Measurements from ENCODE around the gene LEO1.

LEO1 gene

GRCh38 chr15:51908316-51908715 is 63.3 kb downstream of the LEO1 start:
- ChIA-PET CTCF (interaction anchor here (0.9 to 3.6 kb wide), 3 partner anchors 10 to 14 kb away, joined by 3 to 17 read pairs (median 4); no protein-coding TSS in a partner anchor), POLR2A (no interaction called here)
- DNase-seq (ENCODE audit: extremely low spot score) = no peak
- no peak for TF ChIP-seq CTCF (IDR thresholded peaks at IDR 0.05; ENCODE audit: control extremely low read depth, extremely low read depth, low read depth, missing control alignments)

DNA sequence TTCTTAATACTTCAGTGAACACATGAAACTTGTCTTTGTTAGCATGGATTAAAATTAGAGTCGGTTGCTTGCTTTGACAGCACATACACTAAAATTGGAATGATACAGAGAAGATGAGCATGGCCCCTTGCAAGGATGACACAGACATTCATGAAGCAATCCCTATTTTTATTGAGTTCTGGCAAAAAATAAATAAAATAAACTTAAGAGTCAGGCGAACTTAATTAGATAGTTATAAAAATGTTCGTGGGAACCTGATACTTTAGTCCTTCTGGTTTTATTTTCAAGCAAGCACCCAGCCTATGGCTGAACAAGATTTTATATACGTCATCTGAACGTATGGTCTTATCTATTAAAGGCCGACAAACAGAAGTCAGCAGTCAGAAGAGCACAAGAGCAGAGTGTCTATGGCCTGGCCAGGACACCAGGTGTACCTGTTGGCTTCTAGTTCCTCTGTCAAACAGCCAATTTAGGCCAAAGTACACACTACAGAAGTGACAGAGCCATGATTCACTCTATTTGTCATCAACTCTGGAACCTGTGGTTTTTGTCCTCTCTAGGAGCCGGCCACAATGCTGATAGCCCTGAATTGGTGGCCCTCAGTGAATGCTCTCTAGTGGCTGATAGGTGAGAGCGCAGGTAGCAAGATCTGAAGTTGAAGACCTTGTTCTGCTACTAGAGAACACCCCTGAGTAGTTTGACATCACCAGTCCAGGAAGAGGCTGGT is 64.3 kb downstream of the LEO1 start:
- no peak for TF ChIP-seq CTCF (IDR thresholded peaks at IDR 0.05; ENCODE audit: control extremely low read depth, extremely low read depth, low read depth, missing control alignments)
- DNase-seq (ENCODE audit: extremely low spot score) = no peak
- CTCF ChIA-PET = interaction anchor here (0.9 to 4.1 kb wide), 5 partner anchors 9 to 19 kb away, joined by 3 to 26 read pairs (median 8); no protein-coding TSS in a partner anchor
- POLR2A ChIA-PET = no interaction called here

DNA sequence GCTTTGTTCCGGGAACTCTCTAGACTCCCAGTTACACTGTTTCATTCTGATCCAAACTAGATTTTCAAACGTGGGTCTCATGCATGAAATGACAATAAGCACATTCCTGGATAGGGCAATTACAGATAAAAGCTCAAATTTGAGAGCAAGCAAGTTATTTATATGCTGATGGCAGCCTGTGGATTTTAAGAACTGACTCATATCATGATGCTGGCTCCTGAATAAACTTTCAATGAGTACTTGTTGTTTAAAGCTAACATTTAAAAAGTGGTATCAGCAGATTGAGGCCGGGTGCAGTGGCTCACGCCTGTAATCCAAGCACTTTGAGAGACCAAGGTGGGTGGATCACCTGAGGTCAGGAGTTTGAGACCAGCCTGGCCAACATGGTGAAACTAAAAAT is 66.6 kb downstream of the LEO1 start:
- POLR2A ChIA-PET = no interaction called here
- no peak for TF ChIP-seq CTCF (IDR thresholded peaks at IDR 0.05; ENCODE audit: control extremely low read depth, extremely low read depth, low read depth, missing control alignments)
- CTCF ChIA-PET = interaction anchor here (0.9 to 4.1 kb wide), 8 partner anchors 9 to 371 kb away, joined by 3 to 26 read pairs (median 4); no protein-coding TSS in a partner anchor
- no peak for DNase-seq (ENCODE audit: extremely low spot score)

- CTCF ChIA-PET = interaction anchor here (0.9 to 4.1 kb wide), 7 partner anchors 10 to 304 kb away, joined by 3 to 26 read pairs (median 4); no protein-coding TSS in a partner anchor
- no peak for DNase-seq (ENCODE audit: extremely low spot score)
- no peak for TF ChIP-seq CTCF (IDR thresholded peaks at IDR 0.05; ENCODE audit: control extremely low read depth, extremely low read depth, low read depth, missing control alignments)
- POLR2A ChIA-PET = no interaction called here
Measured at GRCh38 chr15:51904421-51904820, 67.2 kb downstream of the LEO1 start.

- ChIA-PET POLR2A (no interaction called here), CTCF (interaction anchor here (0.6 to 3.8 kb wide), 20 partner anchors 10 to 1474 kb away, joined by 3 to 51 read pairs (median 8); no protein-coding TSS in a partner anchor)
- no peak for TF ChIP-seq CTCF (IDR thresholded peaks at IDR 0.05; ENCODE audit: control extremely low read depth, extremely low read depth, low read depth, missing control alignments)
- DNase-seq (ENCODE audit: extremely low spot score) = no peak
Measured at GRCh38 chr15:51889486-51889885, 82.1 kb downstream of the LEO1 start.

DNA sequence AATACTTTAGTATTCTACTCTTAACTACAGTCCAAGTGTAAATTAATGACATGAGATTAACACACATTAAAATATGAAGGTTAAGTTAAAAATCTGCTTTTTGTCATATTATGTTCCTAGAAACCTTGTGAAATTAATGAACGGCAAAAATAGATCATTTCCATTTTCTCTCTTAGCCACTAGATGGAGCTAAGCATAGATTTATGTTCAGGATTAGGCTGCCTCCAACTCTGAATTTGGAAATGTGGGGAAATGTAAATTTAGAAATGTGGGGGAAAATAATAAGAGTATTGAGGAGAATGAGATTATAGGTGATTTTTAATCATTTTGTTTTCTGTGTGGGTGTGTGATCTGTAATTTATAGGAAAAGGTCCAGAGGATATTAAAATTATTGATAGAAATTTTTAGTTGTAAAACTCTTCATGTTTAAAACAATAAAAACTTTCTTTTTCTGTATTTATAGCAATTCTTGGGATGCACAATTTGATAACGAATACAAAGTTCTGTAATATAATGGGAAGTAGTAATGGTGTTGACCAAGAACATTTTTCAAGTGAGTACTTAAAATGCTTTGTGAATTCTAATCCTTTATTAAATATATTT is 82.9 kb downstream of the LEO1 start:
- TF ChIP-seq CTCF (IDR thresholded peaks at IDR 0.05; ENCODE audit: control extremely low read depth, extremely low read depth, low read depth, missing control alignments) = peak; percentile 70
- DNase-seq (ENCODE audit: extremely low spot score) = peak; percentile 37
- ChIA-PET CTCF (interaction anchor here (0.8 to 3.8 kb wide), 27 partner anchors 9 to 339 kb away, joined by 3 to 51 read pairs (median 5); partner anchors contain the start of gene LEO1), POLR2A (no interaction called here)

All from GM10248 (cell line).